Heart left ventricle (tissue), 13 donors: ENCODE data around the gene COPZ1.

Experiments
- CTCF ChIP-seq, 12 donors: fragments of 200-600 bp; sonication (generic) in 4 of 12; IDR thresholded peaks; one replicate each; pipeline versions ENCODE4 v1.5.0 to v1.8.0; 2018 to 2022; ENCODE audit warnings: antibody characterized with exemption in 12 of 12, mild to moderate bottlenecking in 5 of 12
- POLR2A ChIP-seq, 2 donors: fragments of 450-650 bp; IDR thresholded peaks; one replicate each; pipeline ENCODE4 v1.6.1; 2017; ENCODE audit warnings: antibody characterized with exemption in 2 of 2, mild to moderate bottlenecking in 2 of 2, moderate library complexity in 2 of 2
- donor health status: ischemic (EF 13 %, LVEDD 7.1; RV severe dilation, severe dysfunction).
- donor health status: DM: no; HTN: yes; CAD: no.
- donor health status: DM: no; HTN: no; CAD: no.
- donor health status: ischemic (EF 25% LVEDD 6.9; RV normal size, moderate dysfunction).
- donor health status: ischemic (EF 25% LVEDD 5.7; RV mildly dilated, moderate dysfunction).
- donor health status: ischemic (EF 35%, LVEDD 5.7; RV mildly dilated, moderate dysfunction).
- donor health status: nonischemic (EF 11% LVEDD 7.7; RV severe dilation, severe dysfunction).
- donor health status: DM: yes; HTN: yes; CAD: no.
- donor health status: PGD.
- donor health status: ischemic (EF 29% LVEDD 5.4; RV normal size, mild dysfunction).
- donor health status: nonischemic (EF 23%, LVEDD 6.1; RV moderate dilation, normal function).

GRCh38 chr12:54355104-54355815 is 30.3 kb downstream of the COPZ1 start:
- TF ChIP-seq CTCF (IDR thresholded peaks at IDR 0.05) = no peak
- no peak for TF ChIP-seq POLR2A (IDR thresholded peaks at IDR 0.05)
